ENCODE measurements around the gene NKX2-8. TPM values are rescaled to one million over a fixed set of nuclear protein-coding genes. Genes with fewer than 3 reads are reported as not detected.

Gene NKX2-8
- polyA plus RNA-seq, 1 of the 3 experiments (the other 2 are of a cell fraction): not detected

- H3K4me1 ChIP-seq (ENCODE audit: control insufficient read depth in 1 of 2, insufficient read depth in 2 of 2, low read depth in 1 of 2, low read length in 1 of 2): no peaks in the 10 kb centered on the region
- 5% methylated on average over 5 of the region's 5 CpGs for WGBS (ENCODE audit: low lambda C conversion rate)
- no peaks in the 10 kb centered on the region for H4K20me1 ChIP-seq (ENCODE audit: insufficient read depth)
- H3K9me3 ChIP-seq: no peaks in the 10 kb centered on the region
- ChIA-PET POLR2A (no interaction called here), CTCF (interaction anchor here (1.0 kb wide), 1 partner anchor 12 kb away, joined by 5 read pairs; no protein-coding TSS in a partner anchor)
- H3K4me3 ChIP-seq (ENCODE audit: low read depth in 2 of 2, low read length in 1 of 2): no peak overlapping the region
- H3K36me3 ChIP-seq (replicated peaks in 1 of 2; ENCODE audit: control insufficient read depth in 1 of 2, insufficient read depth in 2 of 2, low read length in 1 of 2): no peaks in the 10 kb centered on the region
- TF ChIP-seq GABPA (IDR thresholded peaks at IDR 0.05; ENCODE audit: low read depth) (no peak), EZH2phosphoT487 (IDR thresholded peaks at IDR 0.05; ENCODE audit: borderline replicate concordance, low read depth) (no peak)
- H3K9me2 ChIP-seq: peaks cover 5% of the 10 kb centered on the region; the same call in 1 of the 2 replicates
- no peak overlapping the region for H3K4me2 ChIP-seq
- H3K79me2 ChIP-seq (ENCODE audit: insufficient read depth): no peaks in the 10 kb centered on the region
- H3K9ac ChIP-seq: no peak overlapping the region
- no peaks in the 10 kb centered on the region for H3F3A ChIP-seq (replicated peaks; ENCODE audit: insufficient read depth)
- no peaks in the 10 kb centered on the region for H3K27me3 ChIP-seq (ENCODE audit: insufficient read depth)
- no peak overlapping the region for H2AFZ ChIP-seq (ENCODE audit: low read depth)
- DNase-seq: no peak
- H3K27ac ChIP-seq (ENCODE audit: low read depth in 2 of 2, low read length in 1 of 2): no peak overlapping the region
Measured at GRCh38 chr14:36617824-36618223, 35.4 kb upstream of the NKX2-8 start.

- WGBS (ENCODE audit: low lambda C conversion rate): 19% methylated on average over 1 of the region's 1 CpG
- TF ChIP-seq MXI1 (IDR thresholded peaks at IDR 0.05; ENCODE audit: low read depth, low read length) (no peak), MAX (IDR thresholded peaks at IDR 0.05; ENCODE audit: low read depth) (no peak), RXRA (IDR thresholded peaks at IDR 0.05; ENCODE audit: borderline replicate concordance, low read depth) (no peak), GABPA (IDR thresholded peaks at IDR 0.05; ENCODE audit: low read depth) (no peak), EZH2phosphoT487 (IDR thresholded peaks at IDR 0.05; ENCODE audit: borderline replicate concordance, low read depth) (no peak), RCOR1 (IDR thresholded peaks at IDR 0.05; ENCODE audit: low read length) (no peak)
- Histone ChIP-seq H4K20me1 (ENCODE audit: insufficient read depth) (no peaks in the 10 kb centered on the region), H3K4me1 (ENCODE audit: control insufficient read depth in 1 of 2, insufficient read depth in 2 of 2, low read depth in 1 of 2, low read length in 1 of 2) (no peaks in the 10 kb centered on the region), H3K4me3 (ENCODE audit: low read depth in 2 of 2, low read length in 1 of 2) (no peak overlapping the region), H3K36me3 (replicated peaks in 1 of 2; ENCODE audit: control insufficient read depth in 1 of 2, insufficient read depth in 2 of 2, low read length in 1 of 2) (no peaks in the 10 kb centered on the region), H3K4me2 (no peak overlapping the region), H2AFZ (ENCODE audit: low read depth) (no peak overlapping the region), H3K27ac (ENCODE audit: low read depth in 2 of 2, low read length in 1 of 2) (no peak overlapping the region), H3K27me3 (ENCODE audit: insufficient read depth) (peaks cover 10% of the 10 kb centered on the region; the same call in 1 of the 2 replicates), H3K9ac (no peak overlapping the region), H3F3A (replicated peaks; ENCODE audit: insufficient read depth) (no peaks in the 10 kb centered on the region), H3K9me3 (no peaks in the 10 kb centered on the region), H3K9me2 (no peaks in the 10 kb centered on the region), H3K79me2 (ENCODE audit: insufficient read depth) (no peaks in the 10 kb centered on the region)
- POLR2A ChIA-PET: no interaction called here
- CTCF ChIA-PET: interaction anchor here (0.6 to 2.9 kb wide), 9 partner anchors 10 to 1524 kb away, joined by 3 to 29 read pairs (median 4); no protein-coding TSS in a partner anchor
- no peak for DNase-seq
Measured at GRCh38 chr14:36605506-36605857, 23.1 kb upstream of the NKX2-8 start.

GRCh38 chr14:36604757-36605505 lies 22.5 kb upstream of the NKX2-8 start:
- POLR2A ChIA-PET: no interaction called here
- H4K20me1 ChIP-seq (ENCODE audit: insufficient read depth): no peaks in the 10 kb centered on the region
- no peaks in the 10 kb centered on the region for H3K4me1 ChIP-seq (ENCODE audit: control insufficient read depth in 1 of 2, insufficient read depth in 2 of 2, low read depth in 1 of 2, low read length in 1 of 2)
- H3K9ac ChIP-seq: no peak overlapping the region
- H3K9me3 ChIP-seq: no peaks in the 10 kb centered on the region
- no peak overlapping the region for H3K4me2 ChIP-seq
- no peak overlapping the region for H2AFZ ChIP-seq (ENCODE audit: low read depth)
- no peaks in the 10 kb centered on the region for H3K36me3 ChIP-seq (replicated peaks in 1 of 2; ENCODE audit: control insufficient read depth in 1 of 2, insufficient read depth in 2 of 2, low read length in 1 of 2)
- H3K27ac ChIP-seq (ENCODE audit: low read depth in 2 of 2, low read length in 1 of 2): no peak overlapping the region
- CTCF ChIA-PET: interaction anchor here (0.6 to 2.9 kb wide), 9 partner anchors 9 to 1523 kb away, joined by 3 to 29 read pairs (median 4); no protein-coding TSS in a partner anchor
- 1% methylated on average over 4 of the region's 4 CpGs for WGBS (ENCODE audit: low lambda C conversion rate)
- peaks cover 11% of the 10 kb centered on the region; the same call in 1 of the 2 replicates for H3K27me3 ChIP-seq (ENCODE audit: insufficient read depth)
- DNase-seq: peak; percentile 49
- H3F3A ChIP-seq (replicated peaks; ENCODE audit: insufficient read depth): no peaks in the 10 kb centered on the region
- no peaks in the 10 kb centered on the region for H3K9me2 ChIP-seq
- H3K79me2 ChIP-seq (ENCODE audit: insufficient read depth): no peaks in the 10 kb centered on the region
- H3K4me3 ChIP-seq (ENCODE audit: low read depth in 2 of 2, low read length in 1 of 2): no peak overlapping the region; a peak in 1 of 4 replicates
- TF ChIP-seq MEF2A (IDR thresholded peaks at IDR 0.05; ENCODE audit: borderline replicate concordance, low read depth): no peak
- TF ChIP-seq PBX3 (IDR thresholded peaks at IDR 0.05): no peak
- TF ChIP-seq SMC3 (IDR thresholded peaks at IDR 0.05; ENCODE audit: low read depth, low read length): peak; percentile 47
- TF ChIP-seq RFX5 (IDR thresholded peaks at IDR 0.05; ENCODE audit: low read length): no peak
- TF ChIP-seq CTCF (IDR thresholded peaks at IDR 0.05): peak; percentile 80
- TF ChIP-seq NRF1 (IDR thresholded peaks at IDR 0.05; ENCODE audit: low read depth, low read length): no peak
- peak; percentile 77 for TF ChIP-seq RAD21 (IDR thresholded peaks at IDR 0.05; ENCODE audit: low read length)
- no peak for TF ChIP-seq NFIC (IDR thresholded peaks at IDR 0.05; ENCODE audit: borderline replicate concordance)
- TF ChIP-seq ELF1 (IDR thresholded peaks at IDR 0.05): no peak
- no peak for TF ChIP-seq MXI1 (IDR thresholded peaks at IDR 0.05; ENCODE audit: low read depth, low read length)
- TF ChIP-seq POLR2AphosphoS5 (IDR thresholded peaks at IDR 0.05; ENCODE audit: low read depth, low read length): no peak
- TF ChIP-seq FOSL2 (IDR thresholded peaks at IDR 0.05; ENCODE audit: borderline replicate concordance, low read depth): no peak
- TF ChIP-seq TEAD4 (IDR thresholded peaks at IDR 0.05; ENCODE audit: borderline replicate concordance, insufficient read depth): no peak
- no peak for TF ChIP-seq EZH2phosphoT487 (IDR thresholded peaks at IDR 0.05; ENCODE audit: borderline replicate concordance, low read depth)
